Measurements from ENCODE around the gene GALM. TPM values are rescaled to one million over a fixed set of nuclear protein-coding genes. Genes with fewer than 3 reads are reported as not detected.

The GALM gene
- total RNA-seq, 1 donor from 2014 or later: 2.9 TPM

- peak; percentile 60 for TF ChIP-seq CTCF (IDR thresholded peaks at IDR 0.05)
- Mint-ChIP-seq H3K36me3 (ENCODE audit: unreplicated experiment) (peaks cover 26% of the 10 kb centered on the region), H3K9me3 (ENCODE audit: unreplicated experiment) (no peaks in the 10 kb centered on the region), H3K27ac (ENCODE audit: unreplicated experiment) (peak overlapping the region; percentile 31), H3K4me1 (ENCODE audit: unreplicated experiment) (peaks cover 28% of the 10 kb centered on the region), H3K27me3 (ENCODE audit: unreplicated experiment) (no peaks in the 10 kb centered on the region), H3K4me3 (ENCODE audit: unreplicated experiment) (no peak overlapping the region)
- no peak for DNase-seq (ENCODE audit: extremely low spot score, unreplicated experiment)
These were observed 75.2 kb downstream of the GALM start for GRCh38 chr2:38740851-38741731.

- no peaks in the 10 kb centered on the region for H3K27me3 Mint-ChIP-seq (ENCODE audit: unreplicated experiment)
- peaks cover 22% of the 10 kb centered on the region for H3K4me1 Mint-ChIP-seq (ENCODE audit: unreplicated experiment)
- no peaks in the 10 kb centered on the region for H3K9me3 Mint-ChIP-seq (ENCODE audit: unreplicated experiment)
- peaks cover 43% of the 10 kb centered on the region for H3K36me3 Mint-ChIP-seq (ENCODE audit: unreplicated experiment)
- no peak for DNase-seq (ENCODE audit: extremely low spot score, unreplicated experiment)
- no peak for TF ChIP-seq CTCF (IDR thresholded peaks at IDR 0.05)
- no peak overlapping the region for H3K27ac Mint-ChIP-seq (ENCODE audit: unreplicated experiment)
- no peak overlapping the region for H3K4me3 Mint-ChIP-seq (ENCODE audit: unreplicated experiment)
These were observed 77.1 kb downstream of the GALM start for GRCh38 chr2:38742797-38743559.

- no peak overlapping the region for H3K27ac Mint-ChIP-seq (ENCODE audit: unreplicated experiment)
- H3K27me3 Mint-ChIP-seq (ENCODE audit: unreplicated experiment): no peaks in the 10 kb centered on the region
- peaks cover 23% of the 10 kb centered on the region for H3K4me1 Mint-ChIP-seq (ENCODE audit: unreplicated experiment)
- TF ChIP-seq CTCF (IDR thresholded peaks at IDR 0.05): no peak
- no peak overlapping the region for H3K4me3 Mint-ChIP-seq (ENCODE audit: unreplicated experiment)
- no peak for DNase-seq (ENCODE audit: extremely low spot score, unreplicated experiment)
- H3K36me3 Mint-ChIP-seq (ENCODE audit: unreplicated experiment): peaks cover 49% of the 10 kb centered on the region
- H3K9me3 Mint-ChIP-seq (ENCODE audit: unreplicated experiment): no peaks in the 10 kb centered on the region
These were observed 77.9 kb downstream of the GALM start for GRCh38 chr2:38743672-38744398.

GRCh38 chr2:38744399-38744780, 78.5 kb downstream of the GALM start:
- peaks cover 27% of the 10 kb centered on the region for H3K4me1 Mint-ChIP-seq (ENCODE audit: unreplicated experiment)
- no peaks in the 10 kb centered on the region for H3K9me3 Mint-ChIP-seq (ENCODE audit: unreplicated experiment)
- H3K27ac Mint-ChIP-seq (ENCODE audit: unreplicated experiment): no peak overlapping the region
- no peak overlapping the region for H3K4me3 Mint-ChIP-seq (ENCODE audit: unreplicated experiment)
- H3K27me3 Mint-ChIP-seq (ENCODE audit: unreplicated experiment): no peaks in the 10 kb centered on the region
- peaks cover 47% of the 10 kb centered on the region for H3K36me3 Mint-ChIP-seq (ENCODE audit: unreplicated experiment)
- no peak for TF ChIP-seq CTCF (IDR thresholded peaks at IDR 0.05)
- DNase-seq (ENCODE audit: extremely low spot score, unreplicated experiment): no peak

Data from osteocyte (in vitro differentiated cells).